Brain microvascular endothelial cell (primary cell): ENCODE data around the gene SPTAN1.

Experiments
- DNase-seq: peaks from one replicate; pipeline ENCODE4 v3.0.0-alpha.2; 2020
- H3K27ac ChIP-seq: fragments of 250-450 bp; sonication (Bioruptor Pico); 2 replicates; pipeline ENCODE4 v1.5.1; 2020; ENCODE audit warnings: mild to moderate bottlenecking, moderate library complexity
- H3K27me3 ChIP-seq: fragments of 250-450 bp; sonication (Bioruptor Pico); replicated peaks from 2 replicates; pipeline ENCODE4 v1.5.1; 2020; ENCODE audit warnings: mild to moderate bottlenecking
- H3K36me3 ChIP-seq: fragments of 250-450 bp; sonication (Bioruptor Pico); replicated peaks from 2 replicates; pipeline ENCODE4 v1.5.1; 2020; ENCODE audit warnings: mild to moderate bottlenecking
- H3K4me3 ChIP-seq: 2 replicates; pipeline ENCODE4 v1.5.1; 2011; ENCODE audit warnings: low read depth, mild to moderate bottlenecking, control low read depth, low read length, moderate library complexity
- in situ Hi-C: cut with HindIII; loops from 2 replicates; pipeline ENCODE4 v1.10.0; 2017; ENCODE audit warnings: low sequenced_read_pairs, low pct_ligation_motif_present
- TF ChIP-seq, protein P1 (sequence below): IDR thresholded peaks from 2 replicates; pipeline ENCODE4 v1.5.1; 2011; ENCODE audit warnings: low read depth, mild to moderate bottlenecking, moderate library complexity, low read length, control low read depth, inconsistent platforms; ENCODE audit errors: missing control alignments

The SPTAN1 gene

DNA sequence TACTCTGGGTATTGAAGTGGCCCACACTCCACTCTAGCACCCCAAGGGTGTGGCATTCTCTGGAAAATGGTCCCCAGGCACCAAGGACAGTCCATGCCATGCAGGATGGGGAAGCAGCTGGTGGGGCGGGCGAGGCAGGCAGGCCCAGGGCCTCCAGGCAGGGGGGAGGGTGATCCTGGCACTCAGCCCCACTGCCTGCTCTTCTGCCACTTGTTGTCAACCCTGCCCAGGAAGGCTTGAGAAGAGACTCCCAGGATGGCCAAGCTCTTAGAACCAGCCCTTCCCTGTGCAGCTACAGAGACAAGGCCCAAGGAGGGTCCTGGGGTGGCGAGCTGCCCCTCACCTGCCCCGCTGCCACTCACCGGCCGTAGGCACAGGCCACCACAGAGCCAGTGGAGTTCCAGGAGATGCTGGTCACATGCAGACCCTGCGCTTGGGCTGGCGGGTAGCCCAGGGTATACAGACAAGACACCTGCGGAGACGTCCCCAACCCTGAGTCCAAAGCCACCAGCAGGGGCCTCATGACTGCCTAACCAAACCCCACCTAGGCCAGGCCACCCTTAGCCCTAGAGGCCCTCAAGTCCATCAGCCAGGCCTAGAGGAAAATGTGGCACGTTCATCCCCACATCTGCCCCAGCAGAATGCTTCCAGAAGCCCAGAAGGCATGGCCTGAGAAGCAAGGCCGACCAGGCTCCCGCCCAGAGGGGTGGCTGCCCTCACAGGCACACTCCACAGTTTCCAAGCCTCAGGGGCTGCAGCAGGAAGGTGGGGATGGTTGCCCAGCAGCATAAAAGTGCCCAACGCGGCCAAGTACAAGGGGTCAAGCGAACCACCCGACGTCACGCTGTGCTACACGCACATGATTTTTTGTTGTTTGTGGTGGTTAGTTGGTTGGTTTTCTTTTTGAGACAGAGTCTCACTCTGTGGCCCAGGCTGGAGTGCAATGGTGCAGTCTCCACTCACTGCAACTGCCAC, 84.5 kb downstream of the SPTAN1 start:
- Histone ChIP-seq H3K27me3 (no peaks in the 10 kb centered on the region), H3K4me3 (no peak overlapping the region), H3K36me3 (peaks cover 27% of the 10 kb centered on the region), H3K27ac (no peak overlapping the region)
- in situ Hi-C loops: no loop called here
- no peak for DNase-seq
- TF ChIP-seq, protein P1, sequence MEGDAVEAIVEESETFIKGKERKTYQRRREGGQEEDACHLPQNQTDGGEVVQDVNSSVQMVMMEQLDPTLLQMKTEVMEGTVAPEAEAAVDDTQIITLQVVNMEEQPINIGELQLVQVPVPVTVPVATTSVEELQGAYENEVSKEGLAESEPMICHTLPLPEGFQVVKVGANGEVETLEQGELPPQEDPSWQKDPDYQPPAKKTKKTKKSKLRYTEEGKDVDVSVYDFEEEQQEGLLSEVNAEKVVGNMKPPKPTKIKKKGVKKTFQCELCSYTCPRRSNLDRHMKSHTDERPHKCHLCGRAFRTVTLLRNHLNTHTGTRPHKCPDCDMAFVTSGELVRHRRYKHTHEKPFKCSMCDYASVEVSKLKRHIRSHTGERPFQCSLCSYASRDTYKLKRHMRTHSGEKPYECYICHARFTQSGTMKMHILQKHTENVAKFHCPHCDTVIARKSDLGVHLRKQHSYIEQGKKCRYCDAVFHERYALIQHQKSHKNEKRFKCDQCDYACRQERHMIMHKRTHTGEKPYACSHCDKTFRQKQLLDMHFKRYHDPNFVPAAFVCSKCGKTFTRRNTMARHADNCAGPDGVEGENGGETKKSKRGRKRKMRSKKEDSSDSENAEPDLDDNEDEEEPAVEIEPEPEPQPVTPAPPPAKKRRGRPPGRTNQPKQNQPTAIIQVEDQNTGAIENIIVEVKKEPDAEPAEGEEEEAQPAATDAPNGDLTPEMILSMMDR: no peak

DNA sequence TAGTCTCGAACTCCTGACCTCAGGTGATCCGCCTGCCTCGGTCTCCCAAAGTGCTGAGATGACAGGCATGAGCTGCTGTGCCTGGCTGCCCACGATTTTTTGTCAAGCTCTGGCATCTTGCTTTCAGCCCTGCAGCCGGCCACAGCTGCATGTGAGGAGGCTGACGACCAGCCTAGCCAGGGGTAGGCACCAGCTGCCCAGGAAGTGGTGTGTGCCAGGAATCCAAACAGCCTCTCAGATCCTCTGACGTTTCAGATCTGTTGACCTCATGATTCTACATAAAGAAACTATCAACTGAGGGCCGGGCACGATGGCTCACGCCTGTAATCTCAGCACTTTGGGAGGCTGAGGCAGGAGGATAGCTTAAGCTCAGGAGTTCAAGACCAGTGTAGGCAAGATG, 85.3 kb downstream of the SPTAN1 start:
- H3K36me3 ChIP-seq: peaks cover 19% of the 10 kb centered on the region
- no peak overlapping the region for H3K4me3 ChIP-seq
- TF ChIP-seq, protein P1: no peak
- DNase-seq: no peak
- in situ Hi-C loops: no loop called here
- no peaks in the 10 kb centered on the region for H3K27me3 ChIP-seq
- no peak overlapping the region for H3K27ac ChIP-seq

DNA sequence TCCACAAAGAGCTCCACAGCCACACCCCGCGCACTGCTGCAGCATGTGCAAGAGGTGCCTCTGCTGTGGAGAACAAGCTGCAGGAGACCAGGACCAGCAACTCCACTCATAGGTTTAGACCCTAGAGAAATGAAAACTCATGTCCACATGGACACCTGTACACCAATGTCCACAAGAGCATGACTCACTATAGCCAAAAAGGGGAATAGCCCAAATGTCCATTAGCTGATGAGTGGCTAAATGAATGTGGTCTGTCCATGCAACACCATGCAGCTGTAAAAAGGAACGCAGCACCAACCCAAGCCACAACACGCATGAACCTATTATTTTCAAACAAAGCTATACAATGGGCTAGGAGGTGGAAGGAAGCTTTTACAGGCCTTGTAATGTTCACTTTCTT, 86.2 kb downstream of the SPTAN1 start:
- TF ChIP-seq, protein P1: no peak
- peaks cover 9% of the 10 kb centered on the region for H3K36me3 ChIP-seq
- no peak overlapping the region for H3K27ac ChIP-seq
- no peak for DNase-seq
- in situ Hi-C loops: no loop called here
- no peak overlapping the region for H3K4me3 ChIP-seq
- no peaks in the 10 kb centered on the region for H3K27me3 ChIP-seq

DNA sequence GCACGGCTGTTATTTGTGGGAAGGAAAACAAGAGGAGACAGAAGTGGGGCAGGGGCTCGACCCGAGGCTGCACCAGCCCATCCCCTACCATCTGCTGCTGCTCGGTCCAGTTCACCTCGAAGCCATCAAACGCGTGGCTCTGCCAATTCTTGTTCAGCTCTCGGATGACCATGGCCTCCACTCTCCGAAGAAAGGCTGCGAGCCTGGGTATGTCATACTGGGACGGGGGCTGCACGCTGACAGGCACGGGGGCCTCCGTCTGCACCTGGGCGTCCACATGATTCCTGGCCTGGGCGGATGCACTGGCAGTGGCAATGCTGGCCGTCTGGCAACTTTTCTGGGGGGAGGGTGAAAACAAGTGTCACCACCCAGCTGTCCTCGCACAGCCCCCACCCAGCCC, 88.2 kb downstream of the SPTAN1 start:
- Histone ChIP-seq H3K4me3 (no peak overlapping the region), H3K27ac (no peak overlapping the region), H3K36me3 (peaks cover 2% of the 10 kb centered on the region), H3K27me3 (no peaks in the 10 kb centered on the region)
- TF ChIP-seq, protein P1: no peak
- DNase-seq: no peak
- in situ Hi-C loops: no loop called here

DNA sequence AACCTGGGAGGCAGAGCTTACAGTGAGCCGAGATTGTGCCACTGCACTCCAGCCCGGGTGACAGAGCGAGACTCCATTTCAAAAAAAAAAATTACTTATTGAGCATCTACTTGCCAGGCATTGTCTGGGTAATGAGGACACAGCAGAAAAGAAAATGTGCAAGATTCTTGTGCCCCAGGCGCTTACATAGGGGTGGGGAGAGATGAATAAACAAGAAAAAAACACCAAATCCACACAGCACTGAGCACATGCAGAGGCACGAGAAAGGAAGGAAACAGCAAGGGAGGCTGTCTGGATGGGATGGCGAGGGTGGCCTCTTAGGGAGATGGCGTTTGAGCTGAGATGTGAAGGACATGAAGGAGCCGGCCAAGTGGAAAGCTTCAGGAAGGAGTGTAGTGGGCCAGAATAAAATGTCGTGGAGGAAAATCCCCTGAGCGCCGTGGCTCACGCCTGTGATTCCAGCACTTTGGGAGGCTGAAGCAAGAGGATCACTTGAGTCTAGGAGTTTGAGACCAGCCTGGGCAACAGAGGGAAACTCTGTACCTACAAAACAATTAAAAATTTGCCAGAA, 90.4 kb downstream of the SPTAN1 start:
- no peak overlapping the region for H3K27ac ChIP-seq
- peaks cover 2% of the 10 kb centered on the region for H3K36me3 ChIP-seq
- TF ChIP-seq, protein P1: no peak
- no peak for DNase-seq
- no peak overlapping the region for H3K4me3 ChIP-seq
- no peaks in the 10 kb centered on the region for H3K27me3 ChIP-seq
- in situ Hi-C loops: no loop called here
